ENCODE results near the gene LZTS3. TPM values are rescaled to one million over a fixed set of nuclear protein-coding genes. Genes with fewer than 3 reads are reported as not detected.
A peak's percentile ranks its signal among the peaks of the same experiment; 100 is the strongest.

LZTS3 gene
- total RNA-seq, 1 donor from 2014 or later: 47.8 TPM

DNA sequence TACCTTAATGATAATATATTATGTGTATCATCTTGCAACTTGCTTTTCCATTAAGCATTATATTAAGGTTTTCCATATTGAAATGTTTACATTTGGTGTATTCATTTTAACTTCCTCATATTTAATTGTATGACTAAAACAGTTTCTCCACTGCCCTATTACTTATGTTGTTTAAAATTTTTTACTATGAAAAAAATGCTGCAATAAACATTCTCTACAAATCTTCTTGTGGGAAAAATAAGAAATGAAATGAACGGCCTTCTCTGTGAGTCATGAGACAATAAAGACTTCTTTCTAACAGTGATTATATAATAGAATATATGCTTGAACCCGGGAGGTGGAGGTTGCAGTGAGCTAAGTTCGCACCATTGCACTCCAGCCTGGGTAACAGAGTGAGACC lies 39.2 kb downstream of the LZTS3 start:
- Mint-ChIP-seq H3K27me3 (no peaks in the 10 kb centered on the region), H3K4me3 (ENCODE audit: low read depth) (no peak overlapping the region), H3K36me3 (ENCODE audit: insufficient read depth) (peaks cover 1% of the 10 kb centered on the region), H3K4me1 (ENCODE audit: low read depth) (no peaks in the 10 kb centered on the region), H3K9me3 (ENCODE audit: low read depth) (no peaks in the 10 kb centered on the region), H3K27ac (no peak overlapping the region)
- no peak for DNase-seq (ENCODE audit: low spot score, unreplicated experiment)
- TF ChIP-seq, protein P1, sequence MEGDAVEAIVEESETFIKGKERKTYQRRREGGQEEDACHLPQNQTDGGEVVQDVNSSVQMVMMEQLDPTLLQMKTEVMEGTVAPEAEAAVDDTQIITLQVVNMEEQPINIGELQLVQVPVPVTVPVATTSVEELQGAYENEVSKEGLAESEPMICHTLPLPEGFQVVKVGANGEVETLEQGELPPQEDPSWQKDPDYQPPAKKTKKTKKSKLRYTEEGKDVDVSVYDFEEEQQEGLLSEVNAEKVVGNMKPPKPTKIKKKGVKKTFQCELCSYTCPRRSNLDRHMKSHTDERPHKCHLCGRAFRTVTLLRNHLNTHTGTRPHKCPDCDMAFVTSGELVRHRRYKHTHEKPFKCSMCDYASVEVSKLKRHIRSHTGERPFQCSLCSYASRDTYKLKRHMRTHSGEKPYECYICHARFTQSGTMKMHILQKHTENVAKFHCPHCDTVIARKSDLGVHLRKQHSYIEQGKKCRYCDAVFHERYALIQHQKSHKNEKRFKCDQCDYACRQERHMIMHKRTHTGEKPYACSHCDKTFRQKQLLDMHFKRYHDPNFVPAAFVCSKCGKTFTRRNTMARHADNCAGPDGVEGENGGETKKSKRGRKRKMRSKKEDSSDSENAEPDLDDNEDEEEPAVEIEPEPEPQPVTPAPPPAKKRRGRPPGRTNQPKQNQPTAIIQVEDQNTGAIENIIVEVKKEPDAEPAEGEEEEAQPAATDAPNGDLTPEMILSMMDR (IDR thresholded peaks at IDR 0.05; ENCODE audit: unreplicated experiment): no peak

GRCh38 chr20:3133155-3133554 lies 40.2 kb downstream of the LZTS3 start:
- no peak for DNase-seq (ENCODE audit: low spot score, unreplicated experiment)
- no peak overlapping the region for H3K4me3 Mint-ChIP-seq (ENCODE audit: low read depth)
- peaks cover 3% of the 10 kb centered on the region for H3K36me3 Mint-ChIP-seq (ENCODE audit: insufficient read depth)
- no peak overlapping the region for H3K27ac Mint-ChIP-seq
- TF ChIP-seq, protein P1 (IDR thresholded peaks at IDR 0.05; ENCODE audit: unreplicated experiment): no peak
- H3K27me3 Mint-ChIP-seq: no peaks in the 10 kb centered on the region
- H3K4me1 Mint-ChIP-seq (ENCODE audit: low read depth): no peaks in the 10 kb centered on the region
- H3K9me3 Mint-ChIP-seq (ENCODE audit: low read depth): no peaks in the 10 kb centered on the region

DNA sequence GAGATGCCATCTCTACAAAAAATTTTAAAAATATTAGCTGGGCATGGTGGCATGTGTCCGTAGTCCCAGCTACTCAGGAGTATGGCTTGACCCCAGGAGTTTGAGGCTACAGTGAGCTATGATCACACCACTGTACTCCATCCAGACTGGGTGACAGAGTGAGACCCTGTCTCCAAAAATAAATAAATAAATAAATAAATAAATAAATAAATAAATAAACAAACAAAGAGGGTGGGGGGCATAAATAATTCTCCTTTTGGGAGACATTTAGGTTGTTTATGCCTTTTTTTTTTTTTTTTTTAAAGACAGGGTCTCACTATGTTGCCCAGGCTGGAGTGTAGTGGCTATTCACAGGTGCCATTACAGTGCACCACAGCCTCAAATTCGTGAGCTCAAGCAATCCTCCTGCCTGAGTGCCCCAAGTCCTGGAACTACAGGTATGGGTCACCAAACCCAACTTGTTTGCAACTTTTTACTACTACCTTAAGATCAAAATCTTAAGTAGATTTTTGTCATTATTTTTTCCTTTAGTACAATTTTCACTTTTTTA lies 43.2 kb downstream of the LZTS3 start:
- no peak overlapping the region for H3K27ac Mint-ChIP-seq
- no peak overlapping the region for H3K4me3 Mint-ChIP-seq (ENCODE audit: low read depth)
- DNase-seq (ENCODE audit: low spot score, unreplicated experiment): no peak
- no peaks in the 10 kb centered on the region for H3K27me3 Mint-ChIP-seq
- H3K36me3 Mint-ChIP-seq (ENCODE audit: insufficient read depth): peaks cover 7% of the 10 kb centered on the region
- no peaks in the 10 kb centered on the region for H3K9me3 Mint-ChIP-seq (ENCODE audit: low read depth)
- no peaks in the 10 kb centered on the region for H3K4me1 Mint-ChIP-seq (ENCODE audit: low read depth)
- TF ChIP-seq, protein P1 (IDR thresholded peaks at IDR 0.05; ENCODE audit: unreplicated experiment): no peak

DNA sequence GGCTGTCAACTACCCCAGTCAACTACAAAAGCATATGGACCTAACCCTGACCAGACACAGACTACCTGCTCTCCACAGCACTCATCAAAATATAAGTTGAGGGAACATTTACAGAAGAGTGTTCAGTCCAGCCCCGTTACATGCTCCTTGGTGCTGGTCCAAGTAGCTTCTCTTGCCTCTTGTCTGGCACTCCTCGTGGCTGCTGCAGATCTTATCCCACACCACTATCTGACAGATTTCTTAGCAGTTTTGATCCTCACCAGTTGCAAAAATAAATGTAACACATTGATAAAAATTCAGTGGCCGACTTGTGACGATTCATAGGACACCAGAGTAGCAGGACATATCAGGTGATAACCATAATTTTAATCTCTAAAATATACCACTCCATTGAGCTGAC lies 44.3 kb downstream of the LZTS3 start:
- no peaks in the 10 kb centered on the region for H3K27me3 Mint-ChIP-seq
- H3K27ac Mint-ChIP-seq: peak overlapping the region; percentile 23
- no peaks in the 10 kb centered on the region for H3K9me3 Mint-ChIP-seq (ENCODE audit: low read depth)
- H3K4me3 Mint-ChIP-seq (ENCODE audit: low read depth): no peak overlapping the region
- peaks cover 12% of the 10 kb centered on the region for H3K36me3 Mint-ChIP-seq (ENCODE audit: insufficient read depth)
- DNase-seq (ENCODE audit: low spot score, unreplicated experiment): no peak
- no peaks in the 10 kb centered on the region for H3K4me1 Mint-ChIP-seq (ENCODE audit: low read depth)
- TF ChIP-seq, protein P1 (IDR thresholded peaks at IDR 0.05; ENCODE audit: unreplicated experiment): no peak

GRCh38 chr20:3128275-3128984 lies 44.9 kb downstream of the LZTS3 start:
- H3K9me3 Mint-ChIP-seq (ENCODE audit: low read depth): peaks cover 2% of the 10 kb centered on the region
- TF ChIP-seq, protein P1 (IDR thresholded peaks at IDR 0.05; ENCODE audit: unreplicated experiment): no peak
- no peak for DNase-seq (ENCODE audit: low spot score, unreplicated experiment)

More at GRCh38 chr20:3128275-3128984, 44.9 kb downstream of the LZTS3 start:
- Mint-ChIP-seq H3K27ac (peak overlapping the region; percentile 23), H3K4me1 (ENCODE audit: low read depth) (no peaks in the 10 kb centered on the region), H3K4me3 (ENCODE audit: low read depth) (no peak overlapping the region), H3K27me3 (no peaks in the 10 kb centered on the region), H3K36me3 (ENCODE audit: insufficient read depth) (peaks cover 15% of the 10 kb centered on the region)

All from progenitor cell of endocrine pancreas (in vitro differentiated cells).